AG10803 (cell line): Measurements from ENCODE around the gene NEK2.

Experiments used
- DNase-seq: peaks from one replicate; pipeline ENCODE4 v3.0.0; 2010; ENCODE audit warnings: low read depth
- H3K4me3 ChIP-seq: 2 replicates; pipeline ENCODE4 v1.5.1; 2011; ENCODE audit warnings: mild to moderate bottlenecking, low read length, control low read depth
- CTCF ChIP-seq: conservative IDR thresholded peaks from 2 replicates; pipeline ENCODE4 v1.5.1; 2011; ENCODE audit warnings: mild to moderate bottlenecking, low read length, control low read depth, inconsistent platforms

NEK2 gene

GRCh38 chr1:211620097-211620496 lies 55.3 kb downstream of the NEK2 start:
- no peak for DNase-seq
- no peak for TF ChIP-seq CTCF
- H3K4me3 ChIP-seq = no peak overlapping the region

- DNase-seq = no peak
- no peak overlapping the region for H3K4me3 ChIP-seq
- no peak for TF ChIP-seq CTCF
These were observed 56.1 kb downstream of the NEK2 start for GRCh38 chr1:211619033-211619996.

GRCh38 chr1:211616965-211617297 lies 58.5 kb downstream of the NEK2 start:
- DNase-seq = no peak
- no peak overlapping the region for H3K4me3 ChIP-seq
- TF ChIP-seq CTCF = no peak

GRCh38 chr1:211616231-211616964 lies 59.0 kb downstream of the NEK2 start:
- TF ChIP-seq CTCF = no peak
- H3K4me3 ChIP-seq = no peak overlapping the region
- DNase-seq = no peak

- TF ChIP-seq CTCF = no peak
- DNase-seq = no peak
- no peak overlapping the region for H3K4me3 ChIP-seq
These were observed 60.8 kb downstream of the NEK2 start for GRCh38 chr1:211614615-211615014.

GRCh38 chr1:211613951-211614350 lies 61.5 kb downstream of the NEK2 start:
- no peak for TF ChIP-seq CTCF
- no peak for DNase-seq
- no peak overlapping the region for H3K4me3 ChIP-seq
